ENCODE measurements around the gene BLVRB. TPM values are rescaled to one million over a fixed set of nuclear protein-coding genes. Genes with fewer than 3 reads are reported as not detected.
"Not testable (repeated sequence)": the region's sequence is repeated elsewhere in the genome, so short reads cannot be mapped to it uniquely, and the experiment has no call there.

BLVRB gene
- total and polyA plus RNA-seq, 10 of the 15 experiments (the other 5 are each of a cell fraction or from before 2014, with no cell fraction given) = 6.3 to 53.3 (median 27.8) TPM

GRCh38 chr19:40457953-40458596, 7.5 kb downstream of the BLVRB start (continued):
- no peak for TF ChIP-seq E2F4 (IDR thresholded peaks at IDR 0.05; ENCODE audit: low read depth, low read length)
- no peak for TF ChIP-seq NR2C2 (IDR thresholded peaks at IDR 0.05; ENCODE audit: borderline replicate concordance, control insufficient read depth, insufficient read length, low read depth)
- no peak for TF ChIP-seq JUNB (IDR thresholded peaks at IDR 0.05)
- no peak for TF ChIP-seq KDM1A (IDR thresholded peaks at IDR 0.05; ENCODE audit: borderline replicate concordance)
- TF ChIP-seq MTA3 (IDR thresholded peaks at IDR 0.05; ENCODE audit: borderline replicate concordance, low read length) = no peak
- TF ChIP-seq ZZZ3 (IDR thresholded peaks at IDR 0.05; ENCODE audit: control insufficient read depth, insufficient read length, low read depth) = no peak

GRCh38 chr19:40457048-40457447, 8.5 kb downstream of the BLVRB start:
- POLR2A ChIA-PET = interaction anchor here (1.2 to 2.1 kb wide), 2 partner anchors 9 to 14 kb away, joined by 4 to 10 read pairs; partner anchors contain the start of genes BLVRB and SERTAD3
- CTCF ChIA-PET = interaction anchor here (2.2 to 5.2 kb wide), 2 partner anchors 8 to 152 kb away, joined by 7 to 33 read pairs; partner anchors contain the start of gene BLVRB
- in situ Hi-C loops (cut with MboI) (no loop called here), intact Hi-C loops (cut with micrococcal nuclease; ENCODE audit: unreplicated experiment) (no loop called here)
- no peak for ATAC-seq
- no peak for DNase-seq (ENCODE audit: low read depth, low spot score)
- no peak overlapping the region for H3K9ac ChIP-seq (ENCODE audit: control insufficient read depth, insufficient read depth, low read length)
- FAIRE-seq = no peak
- RAD21 ChIA-PET (ENCODE audit: unreplicated experiment) = interaction anchor here (1.1 kb wide), 1 partner anchor 152 kb away, joined by 3 read pairs; no protein-coding TSS in a partner anchor
- H3K27ac ChIP-seq (ENCODE audit: control insufficient read depth, insufficient read depth) = no peak overlapping the region
- H3K79me2 ChIP-seq (ENCODE audit: control insufficient read depth, insufficient read depth, low read length) = no peaks in the 10 kb centered on the region
- no peak overlapping the region for H3K4me2 ChIP-seq (ENCODE audit: control insufficient read depth, insufficient read depth)
- peaks cover 11% of the 10 kb centered on the region for H3K4me1 ChIP-seq (ENCODE audit: control insufficient read depth, insufficient read depth, low read length)
- H2AFZ ChIP-seq (ENCODE audit: control insufficient read depth, low read depth, low read length) = no peak overlapping the region
- no peaks in the 10 kb centered on the region for H3K9me3 ChIP-seq (replicated peaks; ENCODE audit: control insufficient read depth, insufficient read depth, low read length)
- no peak overlapping the region for H3K4me3 ChIP-seq
- H3K27me3 ChIP-seq (replicated peaks in 1 of 2; ENCODE audit: control insufficient read depth in 2 of 2, insufficient read depth in 2 of 2, low read length in 1 of 2) = no peaks in the 10 kb centered on the region
- no peak for TF ChIP-seq IRF3 (IDR thresholded peaks at IDR 0.05)
- no TSS peak for BruUV-seq (replicated peaks)
- SMC1A ChIA-PET (ENCODE audit: uncharacterized antibody, unreplicated experiment) = interaction anchor here (1.2 to 3.0 kb wide), 2 partner anchors 152 to 157 kb away, joined by 3 to 6 read pairs; no protein-coding TSS in a partner anchor
- no peaks in the 10 kb centered on the region for H3K36me3 ChIP-seq (ENCODE audit: control insufficient read depth in 2 of 2, insufficient read depth in 2 of 2, low read length in 1 of 2)
- WGBS (ENCODE audit: insufficient coverage, insufficient replicate concordance, low lambda C conversion rate, missing lambda C conversion rate) = 88% methylated on average over 5 of the region's 5 CpGs
- no peaks in the 10 kb centered on the region for H4K20me1 ChIP-seq (ENCODE audit: control insufficient read depth, insufficient read depth)

- H3K4me3 ChIP-seq; H3K27ac ChIP-seq (ENCODE audit: control insufficient read depth, insufficient read depth); H3K4me2 ChIP-seq (ENCODE audit: control insufficient read depth, insufficient read depth); FAIRE-seq; H3K9me3 ChIP-seq (replicated peaks; ENCODE audit: control insufficient read depth, insufficient read depth, low read length); H2AFZ ChIP-seq (ENCODE audit: control insufficient read depth, low read depth, low read length); ATAC-seq; H3K36me3 ChIP-seq (ENCODE audit: control insufficient read depth in 2 of 2, insufficient read depth in 2 of 2, low read length in 1 of 2); H3K4me1 ChIP-seq (ENCODE audit: control insufficient read depth, insufficient read depth, low read length); DNase-seq (ENCODE audit: low read depth, low spot score); H3K79me2 ChIP-seq (ENCODE audit: control insufficient read depth, insufficient read depth, low read length); H3K9ac ChIP-seq (ENCODE audit: control insufficient read depth, insufficient read depth, low read length); H4K20me1 ChIP-seq (ENCODE audit: control insufficient read depth, insufficient read depth); BruUV-seq (replicated peaks); H3K27me3 ChIP-seq (replicated peaks in 1 of 2; ENCODE audit: control insufficient read depth in 2 of 2, insufficient read depth in 2 of 2, low read length in 1 of 2); intact Hi-C loops (cut with micrococcal nuclease; ENCODE audit: unreplicated experiment); in situ Hi-C loops (cut with MboI): not testable (repeated sequence)
- WGBS (ENCODE audit: insufficient coverage, insufficient replicate concordance, low lambda C conversion rate, missing lambda C conversion rate) = 89% methylated on average over 6 of the region's 6 CpGs
- POLR2A ChIA-PET = interaction anchor here (0.5 to 1.7 kb wide), 2 partner anchors 9 to 11 kb away, joined by 4 to 5 read pairs; no protein-coding TSS in a partner anchor
- RAD21 ChIA-PET (ENCODE audit: unreplicated experiment) = interaction anchor here (1.0 to 1.2 kb wide), 2 partner anchors 10 to 12 kb away, joined by 3 to 4 read pairs; partner anchors contain the start of gene BLVRB
- CTCF ChIA-PET = interaction anchor here (0.6 to 5.2 kb wide), 4 partner anchors 11 to 181 kb away, joined by 3 to 33 read pairs (median 3); partner anchors contain the start of genes BLVRB and SERTAD1
- SMC1A ChIA-PET (ENCODE audit: uncharacterized antibody, unreplicated experiment) = interaction anchor here (1.0 to 1.7 kb wide), 3 partner anchors 9 to 19 kb away, joined by 3 to 14 read pairs (median 4); partner anchors contain the start of gene SERTAD3
Observed at GRCh38 chr19:40453943-40454342, 11.6 kb downstream of the BLVRB start.

All from GM12878 (cell line).